DMS153 treated with DMSO at 0.1 percent for 48 hours (cell line): ENCODE measurements around the gene UBXN6.

Source experiments
- DNase-seq: peaks from one replicate; lab custom pipeline; 2025; ENCODE audit not compliant: unreplicated experiment; lab: John Stamatoyannopoulos, UW

UBXN6 gene

DNA sequence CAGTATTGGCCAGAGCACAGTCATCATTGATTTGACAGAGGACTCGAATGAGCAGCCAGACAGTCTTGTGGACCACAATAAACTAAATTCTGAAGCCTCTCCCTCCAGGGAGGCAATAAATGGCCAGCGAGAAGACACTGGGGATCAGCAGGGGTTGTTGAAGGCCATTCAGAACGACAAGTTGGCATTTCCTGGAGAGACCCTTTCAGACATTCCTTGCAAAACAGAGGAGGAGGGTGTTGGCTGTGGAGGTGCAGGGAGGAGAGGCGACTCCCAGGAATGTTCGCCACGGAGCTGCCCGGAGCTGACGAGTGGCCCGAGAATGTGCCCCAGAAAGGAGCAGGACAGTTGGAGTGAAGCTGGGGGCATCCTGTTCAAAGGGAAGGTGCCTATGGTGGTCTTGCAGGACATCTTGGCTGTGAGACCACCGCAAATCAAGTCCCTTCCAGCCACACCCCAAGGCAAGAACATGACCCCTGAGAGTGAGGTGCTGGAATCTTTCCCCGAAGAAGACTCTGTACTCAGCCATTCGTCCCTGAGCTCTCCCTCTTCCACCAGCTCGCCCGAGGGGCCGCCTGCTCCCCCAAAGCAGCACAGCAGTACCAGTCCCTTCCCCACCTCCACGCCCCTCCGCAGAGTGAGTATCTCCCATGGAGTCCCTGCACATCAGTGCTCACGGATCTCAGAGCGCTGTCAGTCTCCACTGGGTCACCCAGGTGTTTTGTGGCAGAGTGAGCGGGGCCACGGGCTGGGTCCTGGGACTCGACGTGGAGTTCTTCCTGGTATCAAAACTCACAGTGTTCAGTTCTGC is 48.3 kb downstream of the UBXN6 start:
- DNase-seq = no peak

DNA sequence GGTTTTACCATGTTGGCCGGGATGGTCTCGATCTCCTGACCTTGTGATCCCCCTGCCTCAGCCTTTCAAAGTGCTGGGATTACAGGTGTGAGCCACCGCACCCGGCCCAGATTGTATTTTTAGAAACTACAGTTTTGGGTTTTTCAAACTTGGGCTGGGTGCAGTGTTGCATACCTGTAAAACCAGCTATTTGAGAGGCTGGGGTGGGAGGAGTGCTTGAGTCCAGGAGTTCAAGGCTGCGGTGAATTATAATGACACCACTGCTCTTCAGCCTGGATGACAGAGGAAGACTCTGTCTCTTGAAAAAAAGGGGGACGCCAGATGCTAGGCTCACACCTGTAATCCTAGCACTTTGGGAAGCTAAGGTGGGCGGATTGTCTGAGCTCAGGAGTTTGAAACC is 51.0 kb downstream of the UBXN6 start:
- DNase-seq = no peak

DNA sequence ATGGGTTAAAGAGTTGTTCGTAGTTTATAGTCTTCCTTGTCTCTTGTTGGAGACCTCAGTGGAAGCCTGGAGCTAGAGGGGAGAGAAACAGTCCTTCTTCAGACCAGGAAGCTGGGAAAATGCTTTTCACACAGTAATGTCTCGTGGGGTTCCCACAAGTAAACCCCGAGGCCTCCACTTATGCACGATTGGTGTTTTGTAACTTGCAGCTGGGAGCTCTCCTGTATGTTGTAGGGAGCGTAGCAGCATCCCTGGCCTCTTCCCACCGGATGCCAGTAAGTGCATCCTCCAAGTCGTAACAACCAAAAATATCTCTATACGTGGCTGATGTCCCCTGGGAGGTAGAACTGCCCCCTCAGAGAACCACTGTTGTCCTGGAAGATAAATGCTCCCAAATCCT is 51.6 kb downstream of the UBXN6 start:
- DNase-seq = no peak

DNA sequence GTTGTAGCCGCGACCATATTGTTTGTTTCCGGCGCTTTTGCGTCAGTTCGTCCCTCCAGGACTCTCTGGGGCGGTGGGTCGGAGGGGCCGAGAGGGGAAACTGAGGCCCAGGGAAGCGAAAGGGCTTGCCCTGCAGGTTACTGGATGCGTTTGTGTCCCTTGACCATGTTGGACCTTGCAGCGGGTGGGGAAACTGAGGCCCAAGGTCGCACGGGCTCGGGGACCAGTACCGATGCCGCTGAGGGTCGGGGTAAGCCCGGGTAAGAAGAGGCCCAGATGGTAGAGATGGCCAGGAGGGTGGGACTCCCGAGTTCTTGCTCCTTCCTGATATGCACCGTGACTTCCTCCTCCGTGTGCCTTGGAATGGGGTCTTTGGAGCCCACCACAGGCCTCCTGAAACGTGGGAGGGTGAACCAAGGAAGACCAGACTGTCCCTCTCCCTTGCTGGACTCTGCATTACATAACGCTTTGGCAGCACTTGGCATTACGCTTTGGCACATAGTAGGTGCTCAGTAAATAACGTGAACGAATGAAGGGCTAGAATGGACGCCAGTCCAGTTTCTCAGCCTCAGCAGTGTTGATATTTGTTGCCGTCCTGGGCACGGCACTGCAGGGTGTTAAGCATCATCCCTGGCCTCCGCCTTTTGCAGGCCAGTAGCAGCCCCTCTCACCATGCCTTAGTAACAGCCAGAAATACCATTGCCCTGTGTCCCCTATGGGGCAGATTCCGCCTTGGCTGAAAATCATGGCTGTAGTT is 54.4 kb downstream of the UBXN6 start:
- DNase-seq = no peak

DNA sequence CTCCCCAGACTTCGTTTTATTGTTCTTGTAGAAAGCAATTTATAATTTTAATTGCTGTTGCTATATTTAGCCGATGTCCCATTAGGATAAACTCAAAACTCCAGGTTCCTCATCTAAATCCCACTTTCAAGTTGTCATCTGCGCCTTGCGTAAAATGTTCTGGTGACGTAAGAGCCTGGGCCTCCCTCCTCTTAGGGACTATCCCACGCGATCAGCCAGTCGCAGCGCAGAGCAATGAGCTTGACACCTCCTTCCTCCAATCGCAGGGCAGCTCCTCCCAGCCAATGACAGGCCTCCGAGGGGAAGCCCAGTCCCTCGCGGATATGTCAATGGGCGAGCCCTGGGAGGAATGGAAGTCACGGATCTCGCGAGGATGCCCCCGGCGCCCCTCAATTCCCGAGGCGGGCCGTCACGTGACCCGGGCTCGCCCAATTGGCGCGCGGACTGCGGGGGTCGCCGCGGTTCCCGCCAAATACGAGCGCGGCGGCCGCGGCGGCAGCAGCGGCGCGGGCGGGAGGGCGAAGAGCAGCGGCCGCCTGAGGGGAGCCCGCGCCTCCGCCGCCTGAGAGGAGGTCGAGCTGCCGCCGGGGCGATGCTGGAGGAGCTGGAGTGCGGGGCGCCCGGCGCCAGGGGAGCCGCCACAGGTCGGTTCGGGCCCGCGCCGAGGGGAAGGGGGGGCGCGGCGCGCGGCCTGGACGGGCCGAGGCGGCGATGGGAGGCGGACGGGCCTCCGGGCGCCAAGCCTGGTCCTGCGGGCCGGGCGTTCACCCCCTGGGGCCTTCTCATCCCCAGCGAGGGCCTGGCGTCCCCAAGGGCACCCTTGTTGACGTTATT is 55.2 kb downstream of the UBXN6 start, which contains the start of gene CHAF1A:
Gene CHAF1A, plus strand, starts transcription at position 470 of the 834 bp plus-strand sequence. Its CDS starts 123 bp downstream, at position 593.
- DNase-seq = peak; percentile 99

DNA sequence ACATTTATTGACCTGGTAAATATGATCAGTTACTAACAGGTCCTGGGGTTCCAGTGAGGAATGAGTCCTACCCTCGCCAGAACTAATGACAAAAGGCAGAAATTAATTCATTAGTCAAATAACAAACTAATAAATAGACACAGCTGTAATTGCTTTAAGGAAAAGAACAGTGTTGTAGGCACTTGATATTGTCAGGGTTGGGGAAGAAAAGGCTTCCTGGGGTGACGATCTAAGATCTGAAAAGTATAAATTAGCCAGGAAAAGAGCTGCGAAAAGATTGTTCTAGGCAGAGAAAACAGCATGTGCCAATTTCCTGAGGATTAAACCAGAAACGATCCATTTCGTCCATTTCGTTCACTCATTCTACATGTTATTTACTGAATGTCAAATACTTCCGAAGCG is 55.8 kb downstream of the UBXN6 start:
- DNase-seq = no peak

DNA sequence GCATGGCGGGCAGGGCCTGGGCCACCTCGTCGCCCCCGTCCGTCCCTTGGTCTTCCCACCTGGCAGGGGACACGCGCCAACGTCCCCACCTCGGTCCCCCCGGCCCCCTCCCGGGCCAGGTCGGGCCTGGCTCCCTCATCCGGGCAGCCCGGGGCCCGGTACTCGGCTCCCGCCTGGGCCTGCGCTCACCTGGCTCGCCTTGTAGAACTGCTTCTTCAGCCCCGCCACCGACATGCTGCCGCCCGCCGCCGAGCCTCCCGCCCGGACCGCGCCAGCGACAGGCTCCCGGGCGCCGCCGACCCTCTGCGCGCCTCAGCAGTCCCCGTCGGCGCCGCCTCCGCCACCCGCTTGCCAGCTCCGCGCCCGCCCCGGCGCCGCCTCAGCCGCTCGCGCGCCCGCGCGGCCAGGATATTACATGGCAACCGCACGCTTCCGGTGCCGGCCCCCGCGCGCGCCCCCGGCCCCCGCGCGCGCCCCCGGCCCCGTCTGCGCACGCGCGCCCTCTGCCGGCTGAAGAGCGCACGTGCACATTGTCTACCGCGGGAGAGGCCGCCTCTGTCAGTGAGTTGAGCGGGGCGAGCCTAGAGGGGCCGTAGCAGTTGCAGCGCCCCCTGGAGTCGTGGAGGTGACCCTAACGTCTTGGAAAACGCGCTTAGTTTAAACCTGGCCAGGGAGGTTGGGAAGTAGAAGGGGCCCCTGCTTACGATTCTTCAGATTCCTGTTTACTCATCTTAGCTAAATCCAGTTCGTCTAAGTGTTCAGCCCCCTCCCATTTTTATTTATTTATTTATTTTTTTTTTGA is 57.3 kb downstream of the UBXN6 start, which contains the start of gene SH3GL1:
Gene SH3GL1, minus strand, starts transcription at position 413 of the 802 bp plus-strand sequence. Its CDS starts 179 bp downstream, at position 234.
- DNase-seq = peak; percentile 86

DNA sequence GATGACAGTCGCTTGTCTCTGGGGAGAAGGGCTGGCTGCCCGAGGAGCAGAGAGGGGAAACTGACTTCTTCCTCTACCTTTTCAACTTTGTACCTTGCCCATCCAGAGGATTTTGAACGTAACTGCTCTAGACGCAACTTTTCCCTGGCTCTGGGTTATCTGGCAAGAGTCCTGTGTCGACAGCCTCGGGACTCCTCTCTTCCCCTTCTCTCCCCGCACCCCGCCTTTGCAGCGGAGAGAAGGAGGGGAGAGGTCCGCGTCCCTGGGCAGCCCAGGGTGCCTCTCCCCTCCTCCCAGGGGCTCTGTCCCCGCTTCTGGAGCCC is 57.8 kb downstream of the UBXN6 start:
- DNase-seq = no peak

DNA sequence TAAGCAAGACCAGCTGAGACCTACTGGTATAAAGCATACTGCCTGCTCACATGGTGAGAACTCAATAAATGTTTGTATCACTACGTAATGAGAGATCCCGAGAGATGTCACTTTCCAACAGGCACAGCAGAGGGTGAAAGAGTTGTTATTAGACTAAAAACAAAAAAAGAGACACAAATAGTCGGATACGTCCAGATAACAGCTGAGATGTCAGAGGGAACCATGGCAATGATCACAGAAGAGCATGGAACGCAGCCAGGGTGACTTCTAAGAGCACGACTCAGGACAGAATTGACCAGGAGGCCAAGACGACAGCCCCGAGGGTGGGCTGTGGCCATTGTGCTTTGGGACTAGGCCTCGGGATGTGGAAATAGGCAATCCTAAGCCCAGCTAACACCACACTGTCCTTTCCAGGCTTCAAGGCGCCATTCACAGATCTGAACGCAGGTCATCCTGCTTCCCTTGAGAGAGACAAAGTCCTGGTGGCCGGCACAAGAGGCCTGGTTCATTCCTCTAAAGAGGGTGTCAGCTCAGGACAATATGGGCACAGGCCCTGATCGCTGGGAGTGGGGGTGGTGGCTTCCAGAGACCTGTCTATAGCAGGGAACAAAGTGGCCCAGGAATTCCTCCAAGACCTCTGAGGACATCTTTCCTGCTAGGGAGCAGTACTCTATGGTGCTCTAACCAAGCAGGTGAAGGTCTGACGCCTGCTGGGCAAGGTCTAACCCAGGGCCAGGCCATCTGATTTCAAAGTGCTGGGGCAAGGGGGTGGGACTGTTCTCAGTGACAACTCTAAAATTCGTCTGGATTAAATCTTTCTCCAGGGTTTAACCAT is 60.4 kb downstream of the UBXN6 start:
- no peak for DNase-seq
